ENCODE results near the gene TRIP11. TPM values are rescaled to one million over a fixed set of nuclear protein-coding genes. Genes with fewer than 3 reads are reported as not detected.

TRIP11 gene
- polyA plus RNA-seq, 1 donor from 2014 or later, result 8.8 TPM

- Histone ChIP-seq H3K27me3 (ENCODE audit: insufficient read depth, low read depth, low read length) (no peaks in the 10 kb centered on the region), H3K9me2 (ENCODE audit: insufficient read depth, low read length) (no peaks in the 10 kb centered on the region), H3K27ac (ENCODE audit: low read length) (no peak overlapping the region), H3K9ac (ENCODE audit: low read length) (no peak overlapping the region), H3K36me3 (ENCODE audit: insufficient read depth, low read length) (peaks cover 3% of the 10 kb centered on the region), H3K4me3 (ENCODE audit: low read length) (no peak overlapping the region), H3K79me2 (replicated peaks; ENCODE audit: insufficient read depth, low read length) (no peaks in the 10 kb centered on the region), H3F3A (ENCODE audit: insufficient read depth, low read length, poor library complexity, severe bottlenecking) (no peaks in the 10 kb centered on the region), H4K20me1 (ENCODE audit: insufficient read depth) (no peaks in the 10 kb centered on the region), H3K4me2 (ENCODE audit: low read length) (no peak overlapping the region), H3K9me3 (ENCODE audit: low read length) (no peaks in the 10 kb centered on the region), H2AFZ (ENCODE audit: low read depth, low read length) (no peak overlapping the region)
- TF ChIP-seq REST (IDR thresholded peaks at IDR 0.05; ENCODE audit: borderline replicate concordance), result no peak
- TF ChIP-seq SMC3 (conservative IDR thresholded peaks at IDR 0.05; ENCODE audit: poor library complexity), result no peak
- no peak for TF ChIP-seq RAD21 (conservative IDR thresholded peaks at IDR 0.05)
- no peak for TF ChIP-seq EZH2 (IDR thresholded peaks at IDR 0.05; ENCODE audit: borderline replicate concordance, insufficient read depth, low read length, poor library complexity, severe bottlenecking)
Observed at GRCh38 chr14:91975763-91976162, 64.1 kb downstream of the TRIP11 start.

GRCh38 chr14:91971188-91971778, 68.6 kb downstream of the TRIP11 start:
- no peaks in the 10 kb centered on the region for H3K27me3 ChIP-seq (ENCODE audit: insufficient read depth, low read depth, low read length)
- no peaks in the 10 kb centered on the region for H3K9me2 ChIP-seq (ENCODE audit: insufficient read depth, low read length)
- no peaks in the 10 kb centered on the region for H3K79me2 ChIP-seq (replicated peaks; ENCODE audit: insufficient read depth, low read length)
- no peak overlapping the region for H3K4me3 ChIP-seq (ENCODE audit: low read length)
- H3K9ac ChIP-seq (ENCODE audit: low read length), result no peak overlapping the region
- no peaks in the 10 kb centered on the region for H4K20me1 ChIP-seq (ENCODE audit: insufficient read depth)
- no peak overlapping the region for H3K27ac ChIP-seq (ENCODE audit: low read length)
- H3F3A ChIP-seq (ENCODE audit: insufficient read depth, low read length, poor library complexity, severe bottlenecking), result no peaks in the 10 kb centered on the region
- no peaks in the 10 kb centered on the region for H3K9me3 ChIP-seq (ENCODE audit: low read length)
- no peak overlapping the region for H3K4me2 ChIP-seq (ENCODE audit: low read length)
- H3K36me3 ChIP-seq (ENCODE audit: insufficient read depth, low read length), result peaks cover 3% of the 10 kb centered on the region
- TF ChIP-seq RAD21 (conservative IDR thresholded peaks at IDR 0.05) (no peak), CTCF (IDR thresholded peaks at IDR 0.05; ENCODE audit: poor library complexity, severe bottlenecking) (no peak), POLR2AphosphoS5 (IDR thresholded peaks at IDR 0.05) (no peak), TAF1 (IDR thresholded peaks at IDR 0.05; ENCODE audit: low read depth) (no peak), EP300 (conservative IDR thresholded peaks at IDR 0.05; ENCODE audit: poor library complexity, severe bottlenecking) (no peak), EZH2 (IDR thresholded peaks at IDR 0.05; ENCODE audit: borderline replicate concordance, insufficient read depth, low read length, poor library complexity, severe bottlenecking) (no peak), SMC3 (conservative IDR thresholded peaks at IDR 0.05; ENCODE audit: poor library complexity) (no peak), REST (IDR thresholded peaks at IDR 0.05; ENCODE audit: borderline replicate concordance) (no peak), MXI1 (conservative IDR thresholded peaks at IDR 0.05; ENCODE audit: poor library complexity, severe bottlenecking) (no peak)
- H2AFZ ChIP-seq (ENCODE audit: low read depth, low read length), result no peak overlapping the region

All from neural cell (in vitro differentiated cells).